ENCODE results near the gene NDRG2. TPM values are rescaled to one million over a fixed set of nuclear protein-coding genes. Genes with fewer than 3 reads are reported as not detected.

NDRG2 gene
- total and polyA plus RNA-seq, 9 of the 15 experiments (the other 6 are each of a cell fraction or from before 2014, with no cell fraction given) = 10.1 to 105 (median 41.0) TPM

DNA sequence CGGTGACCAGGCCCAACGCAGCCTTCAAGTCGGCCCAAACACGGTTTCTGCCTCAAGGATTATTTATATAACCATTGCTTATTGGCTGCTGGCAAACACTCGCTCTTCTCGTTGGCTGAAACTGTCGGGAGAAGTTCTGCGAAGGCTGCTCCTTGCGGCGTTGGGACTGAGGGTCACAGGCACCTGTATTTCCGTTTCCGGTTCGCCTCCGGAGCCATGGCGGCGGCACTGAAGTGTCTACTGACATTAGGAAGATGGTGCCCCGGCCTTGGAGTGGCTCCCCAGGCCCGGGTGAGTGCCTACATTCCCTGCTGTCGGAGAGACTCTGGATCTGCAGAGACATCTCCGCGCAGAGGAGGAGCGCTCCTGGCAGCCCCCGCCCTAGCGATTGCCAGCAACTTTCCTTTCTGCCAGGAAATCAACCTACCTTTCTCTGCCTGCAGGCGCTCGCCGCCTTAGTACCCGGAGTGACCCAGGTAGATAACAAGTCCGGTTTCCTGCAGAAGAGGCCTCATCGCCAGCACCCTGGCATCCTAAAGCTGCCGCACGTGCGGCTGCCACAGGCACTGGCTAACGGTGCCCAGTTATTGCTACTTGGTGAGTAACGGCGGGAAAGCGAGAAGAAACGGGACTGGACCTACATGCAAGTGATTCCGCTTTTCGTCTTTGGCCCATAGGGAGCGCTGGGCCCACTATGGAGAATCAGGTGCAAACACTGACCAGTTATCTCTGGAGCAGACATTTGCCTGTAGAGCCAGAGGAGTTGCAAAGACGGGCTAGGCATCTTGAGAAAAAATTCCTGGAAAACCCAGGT, 34.9 kb downstream of the NDRG2 start, which contains the start of gene METTL17 (continued):
- TF ChIP-seq TAF1 (IDR thresholded peaks at IDR 0.05; ENCODE audit: control insufficient read depth, extremely low read depth, insufficient read depth, low read length, severe bottlenecking) = peak; percentile 40
- 0 out of 2 replicates have a peak, but pooled peaks have one; percentile 71 for TF ChIP-seq TGIF2 (CRISPR knock-in tag; IDR thresholded peaks at IDR 0.05)
- TF ChIP-seq ZNF280A (IDR thresholded peaks at IDR 0.05; ENCODE audit: low read depth, partially characterized antibody) = no peak
- peak; percentile 74 for TF ChIP-seq KDM5B (IDR thresholded peaks at IDR 0.05; ENCODE audit: insufficient replicate concordance, low read depth, low read length)
- TF ChIP-seq ZHX1 (conservative IDR thresholded peaks at IDR 0.05; ENCODE audit: low read length) = no peak
- no peak for TF ChIP-seq CEBPG (CRISPR knock-in tag; IDR thresholded peaks at IDR 0.05)
- no peak for TF ChIP-seq CEBPG (tag; conservative IDR thresholded peaks at IDR 0.05 in 1 of 2, IDR thresholded peaks at IDR 0.05 in 1 of 2)
- peak; percentile 45; the same call in 1 of the 2 replicates for TF ChIP-seq ATF7 (IDR thresholded peaks at IDR 0.05)
- TF ChIP-seq, protein P1, sequence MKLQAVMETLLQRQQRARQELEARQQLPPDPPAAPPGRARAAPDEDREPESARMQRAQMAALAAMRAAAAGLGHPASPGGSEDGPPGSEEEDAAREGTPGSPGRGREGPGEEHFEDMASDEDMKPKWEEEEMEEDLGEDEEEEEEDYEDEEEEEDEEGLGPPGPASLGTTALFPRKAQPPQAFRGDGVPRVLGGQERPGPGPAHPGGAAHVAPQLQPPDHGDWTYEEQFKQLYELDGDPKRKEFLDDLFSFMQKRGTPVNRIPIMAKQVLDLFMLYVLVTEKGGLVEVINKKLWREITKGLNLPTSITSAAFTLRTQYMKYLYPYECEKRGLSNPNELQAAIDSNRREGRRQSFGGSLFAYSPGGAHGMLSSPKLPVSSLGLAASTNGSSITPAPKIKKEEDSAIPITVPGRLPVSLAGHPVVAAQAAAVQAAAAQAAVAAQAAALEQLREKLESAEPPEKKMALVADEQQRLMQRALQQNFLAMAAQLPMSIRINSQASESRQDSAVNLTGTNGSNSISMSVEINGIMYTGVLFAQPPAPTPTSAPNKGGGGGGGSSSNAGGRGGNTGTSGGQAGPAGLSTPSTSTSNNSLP (IDR thresholded peaks at IDR 0.05; ENCODE audit: borderline replicate concordance, low read depth, low read length) = no peak
- TF ChIP-seq ZNF778 (CRISPR knock-in tag; IDR thresholded peaks at IDR 0.05) = no peak
- peak; percentile 44; the same call in 1 of the 2 replicates for TF ChIP-seq NBN (IDR thresholded peaks at IDR 0.05; ENCODE audit: low read depth)
- TF ChIP-seq POLR2A (conservative IDR thresholded peaks at IDR 0.05) = peak; percentile 85
- peak in 1 of 2 experiments; percentile 78; a peak in 1 of 4 replicates for TF ChIP-seq ZNF639 (CRISPR knock-in tag; conservative IDR thresholded peaks at IDR 0.05 in 1 of 2, IDR thresholded peaks at IDR 0.05 in 1 of 2)
- TF ChIP-seq ESRRA (IDR thresholded peaks at IDR 0.05; ENCODE audit: borderline replicate concordance, low read depth) = no peak; the same call in 1 of the 2 replicates
- peak; percentile 31 for TF ChIP-seq POU5F1 (IDR thresholded peaks at IDR 0.05; ENCODE audit: borderline replicate concordance, low read depth, low read length, partially characterized antibody)

Measured in K562 (cell line).